CD4-positive, alpha-beta T cell (primary cell): ENCODE measurements around the gene FBLN2. TPM values are rescaled to one million over a fixed set of nuclear protein-coding genes. Genes with fewer than 3 reads are reported as not detected.

ENCODE experiments used
- ATAC-seq: fragments of 200-7000 bp; cut with Tn5 transposase; one replicate; pipeline ENCODE4 v1.10.0; 2022; ENCODE audit warnings: mild to moderate bottlenecking; ENCODE audit not compliant: poor library complexity
- CTCF ChIA-PET: fragments of 350-600 bp; sonication (Branson Sonifier 250); formaldehyde crosslinking; loops from one replicate; lab custom pipeline; 2021; ENCODE audit warnings: antibody characterized with exemption, inconsistent platforms; lab: Charles Lee
- POLR2A ChIA-PET: fragments of 350-600 bp; sonication (Branson Sonifier 250); formaldehyde crosslinking; loops from one replicate; lab custom pipeline; 2021; ENCODE audit warnings: antibody characterized with exemption, inconsistent platforms; lab: Charles Lee
- DNase-seq, 14 experiments: peaks; one replicate each; pipeline ENCODE4 v3.0.0-alpha.2; 2013 to 2020; ENCODE audit warnings: mixed read lengths in 2 of 14
- H3K27ac ChIP-seq, 2 donors: one replicate each; pipeline versions ENCODE4 v1.5.1 to v1.7.0; 2013; ENCODE audit warnings: low read length in 2 of 2, low read depth in 1 of 2, mild to moderate bottlenecking in 1 of 2
- H3K27me3 ChIP-seq, 2 experiments: 1 replicate in 1 of 2; 2 replicates in 1 of 2; pipeline versions ENCODE4 v1.6.1 to v1.7.0; 2013; ENCODE audit warnings: low read length in 2 of 2, control low read depth in 1 of 2, mild to moderate bottlenecking in 1 of 2, moderate library complexity in 1 of 2; ENCODE audit not compliant: insufficient read depth in 2 of 2, control insufficient read depth in 1 of 2
- H3K36me3 ChIP-seq: one replicate; pipeline ENCODE4 v1.6.1; 2013; ENCODE audit warnings: low read length, control low read depth; ENCODE audit not compliant: insufficient read depth
- H3K4me1 ChIP-seq: one replicate; pipeline ENCODE4 v1.6.1; 2013; ENCODE audit warnings: low read length, control low read depth; ENCODE audit not compliant: insufficient read depth
- H3K4me3 ChIP-seq: one replicate; pipeline ENCODE4 v1.5.1; 2013; ENCODE audit warnings: mild to moderate bottlenecking, low read length, moderate library complexity
- H3K9me3 ChIP-seq, 2 experiments: 1 replicate in 1 of 2; 2 replicates in 1 of 2; pipeline versions ENCODE4 v1.6.1 to v1.7.0; 2013; ENCODE audit warnings: low read length in 2 of 2, mild to moderate bottlenecking in 2 of 2, control low read depth in 1 of 2, moderate library complexity in 1 of 2; ENCODE audit not compliant: control insufficient read depth in 1 of 2, insufficient read depth in 1 of 2
- H3K27ac Mint-ChIP-seq: one replicate; pipeline ENCODE4 v1.8.0; 2020; ENCODE audit warnings: mixed read lengths
- H3K27me3 Mint-ChIP-seq: one replicate; pipeline ENCODE4 v1.8.0; 2021; ENCODE audit warnings: mixed read lengths
- H3K36me3 Mint-ChIP-seq: one replicate; pipeline ENCODE4 v1.8.0; 2021; ENCODE audit warnings: low read depth, mixed read lengths
- H3K4me1 Mint-ChIP-seq: one replicate; pipeline ENCODE4 v1.8.0; 2021; ENCODE audit warnings: low read depth, mixed read lengths
- H3K4me3 Mint-ChIP-seq: one replicate; pipeline ENCODE4 v1.8.0; 2020; ENCODE audit warnings: mild to moderate bottlenecking, mixed read lengths
- H3K9me3 Mint-ChIP-seq: one replicate; pipeline ENCODE4 v1.8.0; 2020; ENCODE audit warnings: mixed read lengths
- intact Hi-C, 2 experiments: fragments of 100-400 bp; cut with DNase I in 1 of 2; cut with micrococcal nuclease in 1 of 2; formaldehyde crosslinking; loops; one replicate each; pipeline versions ENCODE4 v1.15.1 to v1.9.0; 2023 to 2025; cut with DNase I, micrococcal nuclease
- total RNA-seq, 174 experiments: library from RNA in 2 of 174; stranded (reverse) in 2 of 174; gene quantifications; one replicate each; pipeline ENCODE4 v1.2.3 and lab custom pipeline; 2021 to 2026
- TF ChIP-seq, protein P1 (sequence below): fragments of 200-600 bp; IDR thresholded peaks from one replicate; pipeline ENCODE4 v1.8.0; 2022; ENCODE audit warnings: antibody characterized with exemption, mild to moderate bottlenecking

FBLN2 gene
- total RNA-seq, 2 experiments from 2014 or later = 0.19 to 0.25 TPM

DNA sequence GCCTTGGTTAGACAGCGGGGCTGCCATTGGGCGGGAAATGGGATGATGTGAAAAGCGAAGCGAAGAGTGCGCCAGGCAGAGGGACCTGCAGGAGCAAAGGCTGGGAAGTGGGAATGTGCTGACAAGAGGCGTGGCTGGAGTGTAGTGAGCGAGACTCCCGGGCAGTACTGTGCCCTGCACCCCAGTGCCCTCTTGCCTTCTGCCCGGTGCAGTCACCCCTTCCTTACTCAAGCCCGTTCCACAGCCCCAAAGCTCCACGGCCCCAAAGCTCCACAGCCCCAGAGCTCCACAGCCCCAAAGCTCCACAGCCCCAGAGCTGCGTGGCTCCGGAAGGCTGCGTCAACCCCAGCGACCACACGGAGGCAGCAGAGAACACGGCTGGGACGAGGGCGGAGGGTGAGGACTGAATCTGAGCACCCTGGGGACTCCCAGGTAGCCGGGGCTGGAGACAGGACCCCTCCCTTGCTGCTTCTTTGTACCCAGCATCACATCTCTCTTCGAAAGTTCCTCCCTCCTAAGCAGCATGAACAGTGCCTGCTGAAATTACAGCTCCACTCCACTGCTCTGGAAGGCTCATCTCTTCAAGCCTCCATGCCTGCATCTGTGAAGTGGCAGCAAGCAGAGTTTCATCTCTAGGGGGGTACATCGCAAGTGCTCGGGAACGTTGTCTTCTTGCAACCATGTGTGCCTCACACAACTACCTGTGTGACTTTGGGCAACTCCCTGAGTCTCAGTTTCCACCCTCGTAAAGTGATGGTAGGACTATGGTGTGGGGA is 108.9 kb downstream of the FBLN2 start:
- no peak overlapping the region for H3K4me3 Mint-ChIP-seq
- DNase-seq = peak; percentile 56 to 87 (median 68)

DNA sequence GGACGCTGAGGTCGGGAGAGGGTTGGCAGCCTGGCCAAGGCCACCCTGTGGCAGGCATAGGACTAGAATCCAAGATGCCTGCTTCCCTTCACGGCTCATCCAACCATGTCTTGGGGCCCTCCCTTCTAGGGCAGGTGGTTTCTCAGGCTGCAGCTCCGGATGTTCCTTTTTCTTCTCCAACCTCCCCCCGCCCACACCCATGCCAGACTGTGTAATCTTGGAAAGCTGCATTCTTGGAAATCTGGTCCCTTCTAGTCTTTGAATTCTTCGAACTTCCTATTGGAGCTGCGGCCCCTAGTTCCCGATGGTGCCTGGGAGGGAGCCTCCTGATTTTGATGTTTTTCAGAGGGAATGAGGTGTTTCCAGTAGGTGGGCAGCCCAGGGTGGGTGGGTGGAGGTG is 109.8 kb downstream of the FBLN2 start:
- Histone ChIP-seq H3K9me3 (no peaks in the 10 kb centered on the region), H3K36me3 (no peaks in the 10 kb centered on the region), H3K4me3 (no peak overlapping the region), H3K27me3 (peaks cover 2 to 4% of the 10 kb centered on the region in 2 experiments), H3K27ac (no peak overlapping the region), H3K4me1 (peaks cover 31% of the 10 kb centered on the region)
- DNase-seq (no peak), ATAC-seq (no peak)
- H3K27ac Mint-ChIP-seq = no peak overlapping the region
- H3K27me3 Mint-ChIP-seq = peaks cover 7% of the 10 kb centered on the region
- no peaks in the 10 kb centered on the region for H3K36me3 Mint-ChIP-seq
- ChIA-PET POLR2A (interaction anchor here (1.8 to 3.5 kb wide), 3 partner anchors 222 to 233 kb away, joined by 5 to 37 read pairs (median 18); partner anchors contain the start of gene WNT7A), CTCF (interaction anchor here (1.2 to 8.3 kb wide), 6 partner anchors 10 to 238 kb away, joined by 3 to 166 read pairs (median 6); partner anchors contain the start of gene WNT7A)
- intact Hi-C loops = loop anchor here (1.0 to 10.0 kb wide), 6 partner anchors 222 to 806 kb away; partner anchors contain the start of genes CHCHD4 (in 1 of the 2), LSM3 (in 1 of the 2), SLC6A6 (in 1 of the 2) and TMEM43 (in 1 of the 2)
- H3K4me3 Mint-ChIP-seq = no peak overlapping the region
- peaks cover 21% of the 10 kb centered on the region for H3K4me1 Mint-ChIP-seq
- H3K9me3 Mint-ChIP-seq = no peaks in the 10 kb centered on the region
- TF ChIP-seq, protein P1, sequence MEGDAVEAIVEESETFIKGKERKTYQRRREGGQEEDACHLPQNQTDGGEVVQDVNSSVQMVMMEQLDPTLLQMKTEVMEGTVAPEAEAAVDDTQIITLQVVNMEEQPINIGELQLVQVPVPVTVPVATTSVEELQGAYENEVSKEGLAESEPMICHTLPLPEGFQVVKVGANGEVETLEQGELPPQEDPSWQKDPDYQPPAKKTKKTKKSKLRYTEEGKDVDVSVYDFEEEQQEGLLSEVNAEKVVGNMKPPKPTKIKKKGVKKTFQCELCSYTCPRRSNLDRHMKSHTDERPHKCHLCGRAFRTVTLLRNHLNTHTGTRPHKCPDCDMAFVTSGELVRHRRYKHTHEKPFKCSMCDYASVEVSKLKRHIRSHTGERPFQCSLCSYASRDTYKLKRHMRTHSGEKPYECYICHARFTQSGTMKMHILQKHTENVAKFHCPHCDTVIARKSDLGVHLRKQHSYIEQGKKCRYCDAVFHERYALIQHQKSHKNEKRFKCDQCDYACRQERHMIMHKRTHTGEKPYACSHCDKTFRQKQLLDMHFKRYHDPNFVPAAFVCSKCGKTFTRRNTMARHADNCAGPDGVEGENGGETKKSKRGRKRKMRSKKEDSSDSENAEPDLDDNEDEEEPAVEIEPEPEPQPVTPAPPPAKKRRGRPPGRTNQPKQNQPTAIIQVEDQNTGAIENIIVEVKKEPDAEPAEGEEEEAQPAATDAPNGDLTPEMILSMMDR = no peak

More for the DNA sequence above, 108.9 kb downstream of the FBLN2 start:
- ATAC-seq = peak; percentile 87
- Histone ChIP-seq H3K27ac (no peak overlapping the region), H3K36me3 (no peaks in the 10 kb centered on the region), H3K27me3 (peaks cover 2 to 4% of the 10 kb centered on the region in 2 experiments), H3K9me3 (no peaks in the 10 kb centered on the region), H3K4me1 (peaks cover 39% of the 10 kb centered on the region), H3K4me3 (no peak overlapping the region)
- intact Hi-C loops = loop anchor here (1.0 to 10.0 kb wide), 6 partner anchors 222 to 807 kb away; partner anchors contain the start of genes WNT7A (in 2 of the 2), CHCHD4 (in 1 of the 2), LSM3 (in 1 of the 2) and SLC6A6 (in 1 of the 2)
- Mint-ChIP-seq H3K27me3 (peaks cover 7% of the 10 kb centered on the region), H3K9me3 (no peaks in the 10 kb centered on the region), H3K36me3 (no peaks in the 10 kb centered on the region), H3K27ac (no peak overlapping the region), H3K4me1 (peaks cover 28% of the 10 kb centered on the region)
- ChIA-PET POLR2A (interaction anchor here (0.6 to 3.5 kb wide), 5 partner anchors 209 to 287 kb away, joined by 3 to 37 read pairs (median 7); partner anchors contain the start of gene WNT7A), CTCF (interaction anchor here (0.6 to 8.3 kb wide), 9 partner anchors 9 to 309 kb away, joined by 3 to 166 read pairs (median 5); partner anchors contain the start of genes HDAC11 and WNT7A)
- TF ChIP-seq, protein P1 = peak; percentile 76

DNA sequence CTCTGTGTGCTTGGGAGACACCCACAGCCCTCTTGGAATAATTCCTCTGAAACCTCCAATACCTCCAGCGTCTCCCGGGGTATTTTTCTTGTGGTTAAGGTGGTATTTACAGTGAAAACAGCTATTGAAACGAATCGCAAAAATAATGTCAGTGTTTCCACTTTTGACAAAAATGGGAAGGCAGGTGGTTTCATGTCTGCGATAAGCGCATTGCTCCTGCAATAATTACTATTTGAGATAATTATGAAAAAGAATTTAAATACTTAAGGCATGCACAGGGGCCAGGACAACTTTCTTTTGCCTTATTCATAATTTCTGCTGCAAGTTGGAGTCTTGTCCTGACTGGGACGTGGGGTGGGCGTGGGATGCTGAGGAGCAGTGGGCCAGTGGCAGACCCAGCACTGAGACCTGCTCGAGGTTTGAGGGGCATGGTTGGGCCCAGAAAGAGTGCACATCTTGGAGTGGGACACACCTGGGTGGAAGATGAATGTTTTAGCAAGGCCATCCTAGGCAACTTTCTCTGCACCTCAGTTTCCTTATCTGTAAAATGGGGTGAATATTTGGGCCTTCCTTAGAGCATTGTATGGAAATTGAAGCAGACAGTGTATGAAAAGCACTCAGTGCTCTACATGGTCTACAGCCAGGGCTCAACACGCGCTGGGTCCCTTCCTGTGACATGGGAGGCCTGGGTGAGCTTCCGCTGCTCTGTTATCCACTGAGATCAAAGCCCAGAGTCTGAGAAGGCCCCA is 110.5 kb downstream of the FBLN2 start:
- peaks cover 7% of the 10 kb centered on the region for H3K27me3 Mint-ChIP-seq
- POLR2A ChIA-PET = interaction anchor here (3.5 kb wide), 1 partner anchor 221 kb away, joined by 37 read pairs; the partner anchor contains the start of gene WNT7A
- H3K36me3 ChIP-seq = no peaks in the 10 kb centered on the region
- H3K27ac Mint-ChIP-seq = no peak overlapping the region
- no peak overlapping the region for H3K27ac ChIP-seq
- H3K9me3 ChIP-seq = no peaks in the 10 kb centered on the region
- DNase-seq = no peak
- TF ChIP-seq, protein P1 = no peak
- H3K9me3 Mint-ChIP-seq = no peaks in the 10 kb centered on the region
- H3K4me1 ChIP-seq = peaks cover 23% of the 10 kb centered on the region
- intact Hi-C loops = loop anchor here in 1 of 2 experiments (10.0 kb wide), 4 partner anchors 465 to 805 kb away; partner anchors contain the start of genes CHCHD4, LSM3, SLC6A6 and TMEM43
- CTCF ChIA-PET = interaction anchor here (1.4 to 8.3 kb wide), 4 partner anchors 163 to 237 kb away, joined by 3 to 166 read pairs (median 6); partner anchors contain the start of gene WNT7A
- no peak overlapping the region for H3K4me3 Mint-ChIP-seq
- peaks cover 14% of the 10 kb centered on the region for H3K4me1 Mint-ChIP-seq
- H3K36me3 Mint-ChIP-seq = no peaks in the 10 kb centered on the region
- no peak for ATAC-seq
- H3K27me3 ChIP-seq = peaks cover 2 to 4% of the 10 kb centered on the region in 2 experiments
- no peak overlapping the region for H3K4me3 ChIP-seq
